ENCODE measurements around the gene ZNF644. TPM values are rescaled to one million over a fixed set of nuclear protein-coding genes. Genes with fewer than 3 reads are reported as not detected.
"Not testable (repeated sequence)": the region's sequence is repeated elsewhere in the genome, so short reads cannot be mapped to it uniquely, and the experiment has no call there.

ZNF644 gene
- total RNA-seq, 1 experiment from 2014 or later: 36.5 TPM

DNA sequence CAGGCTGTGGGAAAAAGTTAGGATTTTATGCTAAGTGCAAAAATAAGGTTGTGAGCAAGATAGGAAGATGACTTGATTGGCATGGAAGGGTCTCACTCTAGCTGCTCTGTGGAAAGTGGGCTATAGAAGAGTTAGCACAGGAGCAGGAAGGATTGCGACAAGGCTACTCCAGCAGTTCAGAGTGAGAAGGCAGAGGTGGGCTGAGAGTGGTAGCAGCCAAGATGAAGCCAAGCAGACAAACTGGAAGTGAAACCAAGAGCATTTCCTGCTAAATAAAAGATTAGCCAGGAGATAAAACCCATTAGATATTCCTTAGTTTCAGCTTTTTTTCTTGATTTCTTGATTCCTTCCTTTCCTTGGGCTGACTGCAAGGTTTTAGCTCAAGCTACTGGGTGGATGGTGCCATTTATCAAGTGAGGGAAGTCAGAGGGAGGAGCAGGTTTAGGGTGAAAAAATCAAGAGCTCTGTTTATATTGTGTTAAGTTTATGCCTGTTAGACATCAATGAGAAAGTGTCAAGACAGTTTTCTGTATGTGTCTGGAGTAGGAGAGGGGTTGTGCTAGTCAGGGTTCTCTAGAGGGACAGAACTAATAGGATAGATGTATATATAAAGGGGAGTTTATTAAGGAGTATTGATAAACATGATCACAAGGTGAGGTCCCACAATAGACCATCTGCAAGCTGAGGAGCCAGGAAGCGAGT is 33.1 kb upstream of the ZNF644 start:
- Histone ChIP-seq H3K9me3 (ENCODE audit: insufficient read depth, low read depth) (no peaks in the 10 kb centered on the region), H3K27me3 (ENCODE audit: insufficient read depth, low read depth) (no peaks in the 10 kb centered on the region), H3K4me1 (replicated peaks; ENCODE audit: insufficient read depth) (no peaks in the 10 kb centered on the region), H3K79me2 (ENCODE audit: low read depth) (no peaks in the 10 kb centered on the region), H3K9me2 (ENCODE audit: insufficient read depth) (no peaks in the 10 kb centered on the region; the same call in 1 of the 2 replicates), H3F3A (ENCODE audit: insufficient read depth, low read depth) (no peaks in the 10 kb centered on the region), H3K4me2 (no peak overlapping the region), H3K27ac (no peak overlapping the region), H4K20me1 (ENCODE audit: insufficient read depth) (no peaks in the 10 kb centered on the region), H3K4me3 (no peak overlapping the region), H3K36me3 (ENCODE audit: low read depth) (no peaks in the 10 kb centered on the region), H2AFZ (no peak overlapping the region)
- POLR2A ChIA-PET (ENCODE audit: unreplicated experiment): no interaction called here
- intact Hi-C loops (cut with micrococcal nuclease; ENCODE audit: unreplicated experiment): no loop called here
- no TSS peak for BruUV-seq (replicated peaks)
- CTCF ChIA-PET: no interaction called here
- TF ChIP-seq, protein P1, sequence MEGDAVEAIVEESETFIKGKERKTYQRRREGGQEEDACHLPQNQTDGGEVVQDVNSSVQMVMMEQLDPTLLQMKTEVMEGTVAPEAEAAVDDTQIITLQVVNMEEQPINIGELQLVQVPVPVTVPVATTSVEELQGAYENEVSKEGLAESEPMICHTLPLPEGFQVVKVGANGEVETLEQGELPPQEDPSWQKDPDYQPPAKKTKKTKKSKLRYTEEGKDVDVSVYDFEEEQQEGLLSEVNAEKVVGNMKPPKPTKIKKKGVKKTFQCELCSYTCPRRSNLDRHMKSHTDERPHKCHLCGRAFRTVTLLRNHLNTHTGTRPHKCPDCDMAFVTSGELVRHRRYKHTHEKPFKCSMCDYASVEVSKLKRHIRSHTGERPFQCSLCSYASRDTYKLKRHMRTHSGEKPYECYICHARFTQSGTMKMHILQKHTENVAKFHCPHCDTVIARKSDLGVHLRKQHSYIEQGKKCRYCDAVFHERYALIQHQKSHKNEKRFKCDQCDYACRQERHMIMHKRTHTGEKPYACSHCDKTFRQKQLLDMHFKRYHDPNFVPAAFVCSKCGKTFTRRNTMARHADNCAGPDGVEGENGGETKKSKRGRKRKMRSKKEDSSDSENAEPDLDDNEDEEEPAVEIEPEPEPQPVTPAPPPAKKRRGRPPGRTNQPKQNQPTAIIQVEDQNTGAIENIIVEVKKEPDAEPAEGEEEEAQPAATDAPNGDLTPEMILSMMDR (conservative IDR thresholded peaks at IDR 0.05): no peak
- TF ChIP-seq EZH2 (IDR thresholded peaks at IDR 0.05; ENCODE audit: low read depth): no peak
- DNase-seq: peak in 1 of 2 experiments; percentile 12

DNA sequence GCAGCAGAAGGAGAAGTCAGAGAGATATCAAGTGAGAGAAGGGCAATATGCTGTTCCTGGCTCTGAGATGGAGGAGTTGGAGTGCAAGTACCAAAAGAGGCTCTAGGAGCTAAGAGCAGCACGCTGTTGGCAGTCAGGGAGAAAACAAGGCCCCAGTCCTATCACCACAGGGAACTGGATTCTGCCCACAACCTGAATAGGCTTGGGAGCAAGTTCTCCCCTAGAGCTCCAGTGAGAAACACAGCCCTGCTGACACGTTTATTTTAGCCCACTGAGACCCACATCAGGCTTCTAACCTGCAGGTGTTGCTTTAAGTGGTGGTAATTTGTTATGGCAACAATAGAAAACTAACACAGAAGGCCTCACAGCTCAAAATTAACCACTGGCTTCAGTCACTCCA is 31.8 kb upstream of the ZNF644 start:
- TF ChIP-seq, protein P1 (conservative IDR thresholded peaks at IDR 0.05): no peak
- no peak for TF ChIP-seq EZH2 (IDR thresholded peaks at IDR 0.05; ENCODE audit: low read depth)
- H3F3A ChIP-seq (ENCODE audit: insufficient read depth, low read depth): no peaks in the 10 kb centered on the region
- intact Hi-C loops (cut with micrococcal nuclease; ENCODE audit: unreplicated experiment): no loop called here
- H3K4me1 ChIP-seq (replicated peaks; ENCODE audit: insufficient read depth): no peaks in the 10 kb centered on the region
- CTCF ChIA-PET: no interaction called here
- no peak for DNase-seq
- no TSS peak for BruUV-seq (replicated peaks)
- H3K27me3 ChIP-seq (ENCODE audit: insufficient read depth, low read depth): no peaks in the 10 kb centered on the region
- no peaks in the 10 kb centered on the region; the same call in 1 of the 2 replicates for H3K9me2 ChIP-seq (ENCODE audit: insufficient read depth)
- no peaks in the 10 kb centered on the region for H3K9me3 ChIP-seq (ENCODE audit: insufficient read depth, low read depth)
- H3K36me3 ChIP-seq (ENCODE audit: low read depth): no peaks in the 10 kb centered on the region
- no peaks in the 10 kb centered on the region for H3K79me2 ChIP-seq (ENCODE audit: low read depth)
- POLR2A ChIA-PET (ENCODE audit: unreplicated experiment): no interaction called here
- no peak overlapping the region for H2AFZ ChIP-seq
- no peak overlapping the region for H3K4me2 ChIP-seq
- H3K27ac ChIP-seq: no peak overlapping the region
- H3K4me3 ChIP-seq: no peak overlapping the region
- H4K20me1 ChIP-seq (ENCODE audit: insufficient read depth): no peaks in the 10 kb centered on the region

GRCh38 chr1:91049551-91049950 is 27.7 kb upstream of the ZNF644 start:
- H3K9me2 ChIP-seq (ENCODE audit: insufficient read depth); H3K79me2 ChIP-seq (ENCODE audit: low read depth); BruUV-seq (replicated peaks); H2AFZ ChIP-seq; H4K20me1 ChIP-seq (ENCODE audit: insufficient read depth); H3K4me1 ChIP-seq (replicated peaks; ENCODE audit: insufficient read depth); POLR2A ChIA-PET (ENCODE audit: unreplicated experiment); H3K4me2 ChIP-seq; H3K9me3 ChIP-seq (ENCODE audit: insufficient read depth, low read depth); H3K27ac ChIP-seq; H3F3A ChIP-seq (ENCODE audit: insufficient read depth, low read depth); DNase-seq; H3K4me3 ChIP-seq; intact Hi-C loops (cut with micrococcal nuclease; ENCODE audit: unreplicated experiment); CTCF ChIA-PET; H3K36me3 ChIP-seq (ENCODE audit: low read depth); H3K27me3 ChIP-seq (ENCODE audit: insufficient read depth, low read depth): not testable (repeated sequence)

GRCh38 chr1:91046766-91047165 is 24.9 kb upstream of the ZNF644 start:
- Histone ChIP-seq H2AFZ (no peak overlapping the region), H3F3A (ENCODE audit: insufficient read depth, low read depth) (no peaks in the 10 kb centered on the region), H3K27ac (no peak overlapping the region), H3K79me2 (ENCODE audit: low read depth) (no peaks in the 10 kb centered on the region), H3K4me3 (no peak overlapping the region), H3K4me2 (no peak overlapping the region), H3K36me3 (ENCODE audit: low read depth) (no peaks in the 10 kb centered on the region), H3K27me3 (ENCODE audit: insufficient read depth, low read depth) (no peaks in the 10 kb centered on the region), H4K20me1 (ENCODE audit: insufficient read depth) (no peaks in the 10 kb centered on the region), H3K4me1 (replicated peaks; ENCODE audit: insufficient read depth) (no peaks in the 10 kb centered on the region), H3K9me2 (ENCODE audit: insufficient read depth) (no peaks in the 10 kb centered on the region; the same call in 1 of the 2 replicates), H3K9me3 (ENCODE audit: insufficient read depth, low read depth) (peaks cover 6% of the 10 kb centered on the region)
- intact Hi-C loops (cut with micrococcal nuclease; ENCODE audit: unreplicated experiment): no loop called here
- no TSS peak for BruUV-seq (replicated peaks)
- no peak for DNase-seq
- ChIA-PET CTCF (no interaction called here), POLR2A (ENCODE audit: unreplicated experiment) (no interaction called here)
- TF ChIP-seq EZH2 (IDR thresholded peaks at IDR 0.05; ENCODE audit: low read depth): no peak
- TF ChIP-seq, protein P1 (conservative IDR thresholded peaks at IDR 0.05): no peak
